ENCODE data around the gene LILRB4. TPM values are rescaled to one million over a fixed set of nuclear protein-coding genes. Genes with fewer than 3 reads are reported as not detected.

The LILRB4 gene
- total RNA-seq, 2 donors from 2014 or later: not detected

DNA sequence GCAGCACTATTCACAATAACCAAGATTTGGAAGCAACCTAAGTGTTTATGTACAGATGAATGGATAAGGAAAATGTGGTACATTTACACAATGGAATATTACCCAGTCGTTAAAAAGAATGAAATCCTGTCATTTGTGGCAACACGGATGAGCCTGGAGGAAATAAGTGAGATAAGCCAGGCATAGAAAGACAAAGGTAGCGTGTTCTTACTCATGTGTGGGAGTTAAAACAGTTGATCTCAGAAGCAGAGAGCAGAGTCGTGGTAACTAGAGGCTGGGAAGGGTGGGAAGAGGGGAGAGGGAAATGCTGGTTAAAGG lies 29.5 kb downstream of the LILRB4 start:
- peaks cover 83% of the 10 kb centered on the region for H3K9me3 Mint-ChIP-seq

DNA sequence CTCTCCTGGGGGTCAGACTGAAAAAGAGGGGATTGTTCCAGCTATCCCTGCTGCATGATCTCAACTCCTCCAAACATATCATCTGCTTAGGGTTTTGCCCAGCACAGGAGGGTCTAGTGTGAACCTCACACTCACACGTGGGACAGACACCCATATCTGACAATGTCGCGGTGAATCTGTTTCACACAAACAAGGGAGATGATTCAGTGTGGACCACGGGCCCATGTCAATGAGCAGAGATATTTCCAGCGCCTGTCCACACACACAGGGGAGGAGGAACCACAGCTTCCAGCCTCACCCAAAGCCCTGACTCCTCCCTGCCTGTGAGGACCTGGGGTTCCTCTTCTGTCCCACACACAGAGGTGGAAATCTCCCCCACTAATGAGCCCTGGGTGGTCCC lies 31.9 kb downstream of the LILRB4 start:
- H3K4me1 Mint-ChIP-seq: no peaks in the 10 kb centered on the region
- Histone ChIP-seq H3K27me3 (ENCODE audit: control insufficient read depth, insufficient read depth, low read length, poor library complexity, severe bottlenecking) (no peaks in the 10 kb centered on the region), H3K9me3 (ENCODE audit: control insufficient read depth, low read length) (peaks cover 14% of the 10 kb centered on the region), H3K4me1 (ENCODE audit: control insufficient read depth, insufficient read depth, low read length) (no peaks in the 10 kb centered on the region), H3K9ac (ENCODE audit: extremely low read depth, low read length, poor library complexity, severe bottlenecking) (no peak overlapping the region), H3K27ac (ENCODE audit: low read depth, low read length) (no peak overlapping the region), H3K36me3 (ENCODE audit: control insufficient read depth, insufficient read depth, low read length) (no peaks in the 10 kb centered on the region), H3K4me3 (ENCODE audit: low read length) (no peak overlapping the region)
- no peak overlapping the region for H3K27ac Mint-ChIP-seq
- no peaks in the 10 kb centered on the region for H3K36me3 Mint-ChIP-seq (ENCODE audit: low read depth)
- no peaks in the 10 kb centered on the region for H3K27me3 Mint-ChIP-seq (ENCODE audit: insufficient read depth)
- TF ChIP-seq, protein P1, sequence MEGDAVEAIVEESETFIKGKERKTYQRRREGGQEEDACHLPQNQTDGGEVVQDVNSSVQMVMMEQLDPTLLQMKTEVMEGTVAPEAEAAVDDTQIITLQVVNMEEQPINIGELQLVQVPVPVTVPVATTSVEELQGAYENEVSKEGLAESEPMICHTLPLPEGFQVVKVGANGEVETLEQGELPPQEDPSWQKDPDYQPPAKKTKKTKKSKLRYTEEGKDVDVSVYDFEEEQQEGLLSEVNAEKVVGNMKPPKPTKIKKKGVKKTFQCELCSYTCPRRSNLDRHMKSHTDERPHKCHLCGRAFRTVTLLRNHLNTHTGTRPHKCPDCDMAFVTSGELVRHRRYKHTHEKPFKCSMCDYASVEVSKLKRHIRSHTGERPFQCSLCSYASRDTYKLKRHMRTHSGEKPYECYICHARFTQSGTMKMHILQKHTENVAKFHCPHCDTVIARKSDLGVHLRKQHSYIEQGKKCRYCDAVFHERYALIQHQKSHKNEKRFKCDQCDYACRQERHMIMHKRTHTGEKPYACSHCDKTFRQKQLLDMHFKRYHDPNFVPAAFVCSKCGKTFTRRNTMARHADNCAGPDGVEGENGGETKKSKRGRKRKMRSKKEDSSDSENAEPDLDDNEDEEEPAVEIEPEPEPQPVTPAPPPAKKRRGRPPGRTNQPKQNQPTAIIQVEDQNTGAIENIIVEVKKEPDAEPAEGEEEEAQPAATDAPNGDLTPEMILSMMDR (conservative IDR thresholded peaks at IDR 0.05): no peak
- H3K4me3 Mint-ChIP-seq: no peak overlapping the region
- WGBS, 2 experiments (ENCODE audit: insufficient coverage in 1 of 2, insufficient read length in 1 of 2): 56 to 79% methylated on average over 3 to 5 of the region's 5 CpGs
- no peak for DNase-seq
- H3K9me3 Mint-ChIP-seq: peaks cover 86% of the 10 kb centered on the region

More for the DNA sequence above, 29.5 kb downstream of the LILRB4 start:
- Histone ChIP-seq H3K9ac (ENCODE audit: extremely low read depth, low read length, poor library complexity, severe bottlenecking) (no peak overlapping the region), H3K4me3 (ENCODE audit: low read length) (no peak overlapping the region), H3K4me1 (ENCODE audit: control insufficient read depth, insufficient read depth, low read length) (no peaks in the 10 kb centered on the region), H3K27ac (ENCODE audit: low read depth, low read length) (no peak overlapping the region), H3K36me3 (ENCODE audit: control insufficient read depth, insufficient read depth, low read length) (no peaks in the 10 kb centered on the region), H3K9me3 (ENCODE audit: control insufficient read depth, low read length) (peaks cover 31% of the 10 kb centered on the region), H3K27me3 (ENCODE audit: control insufficient read depth, insufficient read depth, low read length, poor library complexity, severe bottlenecking) (no peaks in the 10 kb centered on the region)
- WGBS, 2 experiments (ENCODE audit: insufficient coverage in 1 of 2, insufficient read length in 1 of 2): 48 to 52% methylated on average over 4 of the region's 4 CpGs
- no peak overlapping the region for H3K4me3 Mint-ChIP-seq
- no peak for DNase-seq
- H3K36me3 Mint-ChIP-seq (ENCODE audit: low read depth): no peaks in the 10 kb centered on the region
- no peaks in the 10 kb centered on the region for H3K4me1 Mint-ChIP-seq
- TF ChIP-seq, protein P1 (conservative IDR thresholded peaks at IDR 0.05): no peak
- no peak overlapping the region for H3K27ac Mint-ChIP-seq
- H3K27me3 Mint-ChIP-seq (ENCODE audit: insufficient read depth): no peaks in the 10 kb centered on the region

DNA sequence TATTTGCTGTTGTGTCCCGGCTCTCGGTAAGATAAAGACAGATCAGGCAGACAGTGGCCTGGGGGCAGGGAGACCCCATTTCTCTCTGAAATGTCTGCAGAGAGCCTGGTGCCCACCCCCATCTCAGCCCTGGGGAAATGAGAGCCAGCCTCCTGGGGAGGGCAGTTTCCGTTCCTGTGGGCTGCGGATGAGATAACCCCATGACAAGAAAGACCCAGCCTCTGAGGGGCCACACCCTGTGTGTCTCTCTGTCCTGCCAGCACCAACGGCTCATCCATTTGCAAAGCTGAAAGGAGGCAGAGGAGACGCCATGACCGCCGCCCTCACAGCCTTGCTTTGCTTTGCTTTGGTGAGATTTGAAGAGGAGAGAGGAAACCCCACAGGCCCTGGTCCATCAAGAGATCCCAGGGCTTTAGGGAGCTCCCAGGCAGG lies 33.3 kb downstream of the LILRB4 start:
- no peaks in the 10 kb centered on the region for H3K36me3 ChIP-seq (ENCODE audit: control insufficient read depth, insufficient read depth, low read length)
- H3K4me1 Mint-ChIP-seq: no peaks in the 10 kb centered on the region
- no peak overlapping the region for H3K4me3 Mint-ChIP-seq
- peaks cover 87% of the 10 kb centered on the region for H3K9me3 Mint-ChIP-seq
- no peaks in the 10 kb centered on the region for H3K36me3 Mint-ChIP-seq (ENCODE audit: low read depth)
- no peaks in the 10 kb centered on the region for H3K27me3 Mint-ChIP-seq (ENCODE audit: insufficient read depth)
- no peak overlapping the region for H3K27ac Mint-ChIP-seq
- DNase-seq: no peak
- H3K9me3 ChIP-seq (ENCODE audit: control insufficient read depth, low read length): peaks cover 26% of the 10 kb centered on the region
- no peak overlapping the region for H3K4me3 ChIP-seq (ENCODE audit: low read length)
- TF ChIP-seq, protein P1 (conservative IDR thresholded peaks at IDR 0.05): no peak
- H3K4me1 ChIP-seq (ENCODE audit: control insufficient read depth, insufficient read depth, low read length): no peaks in the 10 kb centered on the region
- H3K27me3 ChIP-seq (ENCODE audit: control insufficient read depth, insufficient read depth, low read length, poor library complexity, severe bottlenecking): no peaks in the 10 kb centered on the region
- no peak overlapping the region for H3K9ac ChIP-seq (ENCODE audit: extremely low read depth, low read length, poor library complexity, severe bottlenecking)
- WGBS, 2 experiments (ENCODE audit: insufficient coverage in 1 of 2, insufficient read length in 1 of 2): 82 to 88% methylated on average over 7 to 8 of the region's 8 CpGs
- no peak overlapping the region for H3K27ac ChIP-seq (ENCODE audit: low read depth, low read length)

Measured in endodermal cell (in vitro differentiated cells).